Effector memory CD8-positive, alpha-beta T cell (primary cell): ENCODE results near the gene DEDD2.

Experiments used
- ATAC-seq: fragments of 150-1000 bp; cut with Tn5 transposase; replicated peaks from 2 replicates; pipeline ENCODE4 v1.10.0; 2021; ENCODE audit warnings: mild to moderate bottlenecking, moderate library complexity
- DNase-seq, 3 experiments: peaks; one replicate each; pipeline ENCODE4 v3.0.0; 2021
- H3K27ac Mint-ChIP-seq, 2 donors: one replicate each; pipeline ENCODE4 v1.8.0; 2022; ENCODE audit warnings: mild to moderate bottlenecking in 2 of 2, mixed read lengths in 2 of 2, moderate library complexity in 2 of 2
- H3K27me3 Mint-ChIP-seq, 2 donors: one replicate each; pipeline ENCODE4 v1.8.0; 2022; ENCODE audit warnings: mixed read lengths in 2 of 2
- H3K36me3 Mint-ChIP-seq: one replicate; pipeline ENCODE4 v1.8.0; 2022; ENCODE audit warnings: mild to moderate bottlenecking, moderate library complexity, mixed read lengths; ENCODE audit not compliant: insufficient read depth
- H3K4me1 Mint-ChIP-seq, 2 donors: one replicate each; pipeline ENCODE4 v1.8.0; 2022; ENCODE audit warnings: low read depth in 2 of 2, mixed read lengths in 2 of 2
- H3K4me3 Mint-ChIP-seq, 2 donors: one replicate each; pipeline ENCODE4 v1.8.0; 2022; ENCODE audit warnings: mild to moderate bottlenecking in 2 of 2, mixed read lengths in 2 of 2, moderate library complexity in 2 of 2
- H3K9me3 Mint-ChIP-seq, 2 donors: one replicate each; pipeline ENCODE4 v1.8.0; 2022; ENCODE audit warnings: mixed read lengths in 2 of 2

Gene DEDD2

GRCh38 chr19:42229855-42230351 is 12.4 kb upstream of the DEDD2 start:
- H3K27ac Mint-ChIP-seq = peak overlapping the region; percentile 53 to 80
- H3K4me1 Mint-ChIP-seq = peaks cover 16 to 28% of the 10 kb centered on the region in 2 donors
- H3K9me3 Mint-ChIP-seq = no peaks in the 10 kb centered on the region
- no peak overlapping the region for H3K4me3 Mint-ChIP-seq
- H3K27me3 Mint-ChIP-seq = no peaks in the 10 kb centered on the region
- ATAC-seq (no peak), DNase-seq (no peak)
- H3K36me3 Mint-ChIP-seq = peaks cover 46% of the 10 kb centered on the region

GRCh38 chr19:42229301-42229854 is 11.9 kb upstream of the DEDD2 start:
- H3K27ac Mint-ChIP-seq = peak overlapping the region; percentile 53 to 80
- H3K9me3 Mint-ChIP-seq = no peaks in the 10 kb centered on the region
- ATAC-seq (no peak), DNase-seq (no peak)
- no peaks in the 10 kb centered on the region for H3K27me3 Mint-ChIP-seq
- H3K36me3 Mint-ChIP-seq = peaks cover 46% of the 10 kb centered on the region
- H3K4me1 Mint-ChIP-seq = peaks cover 18 to 28% of the 10 kb centered on the region in 2 donors
- no peak overlapping the region for H3K4me3 Mint-ChIP-seq

- DNase-seq (no peak), ATAC-seq (no peak)
- H3K36me3 Mint-ChIP-seq = peaks cover 43% of the 10 kb centered on the region
- no peak overlapping the region for H3K4me3 Mint-ChIP-seq
- H3K27ac Mint-ChIP-seq = no peak overlapping the region
- no peaks in the 10 kb centered on the region for H3K27me3 Mint-ChIP-seq
- peaks cover 18 to 24% of the 10 kb centered on the region in 2 donors for H3K4me1 Mint-ChIP-seq
- H3K9me3 Mint-ChIP-seq = no peaks in the 10 kb centered on the region
Measured at GRCh38 chr19:42228641-42229040, 11.2 kb upstream of the DEDD2 start.

- ATAC-seq = no peak
- H3K4me3 Mint-ChIP-seq = no peak overlapping the region
- DNase-seq = no peak
- H3K27me3 Mint-ChIP-seq = no peaks in the 10 kb centered on the region
- H3K4me1 Mint-ChIP-seq = peaks cover 24 to 31% of the 10 kb centered on the region in 2 donors
- peaks cover 52% of the 10 kb centered on the region for H3K36me3 Mint-ChIP-seq
- H3K9me3 Mint-ChIP-seq = no peaks in the 10 kb centered on the region
- H3K27ac Mint-ChIP-seq = peak overlapping the region; percentile 26 to 67
Measured at GRCh38 chr19:42226886-42227285, 9.4 kb upstream of the DEDD2 start.

- Mint-ChIP-seq H3K27ac (no peak overlapping the region), H3K4me1 (peaks cover 27 to 31% of the 10 kb centered on the region in 2 donors)
Measured at GRCh38 chr19:42225718-42226292, 8.3 kb upstream of the DEDD2 start.

GRCh38 chr19:42224940-42225717 is 7.7 kb upstream of the DEDD2 start:
- Mint-ChIP-seq H3K4me3 (no peak overlapping the region), H3K4me1 (peaks cover 31 to 33% of the 10 kb centered on the region in 2 donors), H3K27me3 (no peaks in the 10 kb centered on the region), H3K27ac (no peak overlapping the region), H3K9me3 (no peaks in the 10 kb centered on the region), H3K36me3 (peaks cover 40% of the 10 kb centered on the region)
- DNase-seq (no peak), ATAC-seq (no peak)

More at GRCh38 chr19:42225718-42226292, 8.3 kb upstream of the DEDD2 start:
- ATAC-seq (no peak), DNase-seq (no peak)
- Mint-ChIP-seq H3K27me3 (no peaks in the 10 kb centered on the region), H3K4me3 (no peak overlapping the region), H3K36me3 (peaks cover 43% of the 10 kb centered on the region), H3K9me3 (no peaks in the 10 kb centered on the region)

GRCh38 chr19:42220751-42221097 is 3.2 kb upstream of the DEDD2 start:
- Mint-ChIP-seq H3K27ac (peak overlapping the region; percentile 92 to 93), H3K36me3 (peaks cover 42% of the 10 kb centered on the region), H3K4me1 (peaks cover 41 to 44% of the 10 kb centered on the region in 2 donors), H3K4me3 (peak overlapping the region; percentile 92 to 94), H3K27me3 (no peaks in the 10 kb centered on the region), H3K9me3 (no peaks in the 10 kb centered on the region)
- ATAC-seq = no peak
- DNase-seq = no peak

GRCh38 chr19:42219812-42220750 is 2.6 kb upstream of the DEDD2 start, which contains the start of gene ZNF526:
TSS of gene ZNF526 (plus strand) at chr19:42220312. CDS start at chr19:42224404, 4,092 bp downstream.
- ATAC-seq (peak; percentile 76), DNase-seq (peak; percentile 93 to 96 (median 95))
- peak within 1 kb of the TSS; percentile 92 to 94 for H3K4me3 Mint-ChIP-seq
- peaks cover 48 to 51% of the 10 kb centered on the region in 2 donors for H3K4me1 Mint-ChIP-seq
- H3K27ac Mint-ChIP-seq = peak within 1 kb of the TSS; percentile 92 to 93
- no peaks in the 10 kb centered on the region for H3K9me3 Mint-ChIP-seq
- peaks cover 42% of the 10 kb centered on the region for H3K36me3 Mint-ChIP-seq
- H3K27me3 Mint-ChIP-seq = no peaks in the 10 kb centered on the region

- no peaks in the 10 kb centered on the region for H3K27me3 Mint-ChIP-seq
- peak overlapping the region; percentile 92 to 93 for H3K27ac Mint-ChIP-seq
- DNase-seq (peak in 1 of 3 experiments; percentile 26), ATAC-seq (no peak)
- H3K4me3 Mint-ChIP-seq = peak overlapping the region; percentile 97
- H3K9me3 Mint-ChIP-seq = no peaks in the 10 kb centered on the region
- peaks cover 50% of the 10 kb centered on the region for H3K36me3 Mint-ChIP-seq
- peaks cover 60 to 67% of the 10 kb centered on the region in 2 donors for H3K4me1 Mint-ChIP-seq
Measured at GRCh38 chr19:42216653-42217519, 591 bp downstream of the DEDD2 start.

- H3K4me1 Mint-ChIP-seq = peaks cover 53 to 62% of the 10 kb centered on the region in 2 donors
- peak overlapping the region; percentile 97 for H3K4me3 Mint-ChIP-seq
- ATAC-seq (no peak), DNase-seq (no peak)
- H3K9me3 Mint-ChIP-seq = no peaks in the 10 kb centered on the region
- H3K27ac Mint-ChIP-seq = peak overlapping the region; percentile 80 to 92
- peaks cover 69% of the 10 kb centered on the region for H3K36me3 Mint-ChIP-seq
- H3K27me3 Mint-ChIP-seq = no peaks in the 10 kb centered on the region
Measured at GRCh38 chr19:42214810-42215485, 2.5 kb downstream of the DEDD2 start.

- no peak for DNase-seq
- no peak for ATAC-seq
- Mint-ChIP-seq H3K27me3 (no peaks in the 10 kb centered on the region), H3K4me1 (peaks cover 56 to 60% of the 10 kb centered on the region in 2 donors), H3K4me3 (peak overlapping the region; percentile 17 to 46), H3K9me3 (no peaks in the 10 kb centered on the region), H3K27ac (peak overlapping the region; percentile 18 to 71), H3K36me3 (peaks cover 83% of the 10 kb centered on the region)
Measured at GRCh38 chr19:42212886-42213285, 4.6 kb downstream of the DEDD2 start.

GRCh38 chr19:42208612-42209011 is 8.9 kb downstream of the DEDD2 start:
- H3K27ac Mint-ChIP-seq = peak overlapping the region; percentile 82 to 89
- H3K4me3 Mint-ChIP-seq = peak overlapping the region; percentile 59 to 67
- H3K4me1 Mint-ChIP-seq = peaks cover 42 to 60% of the 10 kb centered on the region in 2 donors
- peaks cover 95% of the 10 kb centered on the region for H3K36me3 Mint-ChIP-seq
- DNase-seq = no peak
- no peaks in the 10 kb centered on the region for H3K9me3 Mint-ChIP-seq
- no peak for ATAC-seq
- no peaks in the 10 kb centered on the region for H3K27me3 Mint-ChIP-seq
